ENCODE measurements around the gene MECP2.

MECP2 gene

GRCh38 chrX:154019061-154019621 is 78.4 kb downstream of the MECP2 start:
- H3K9me3 ChIP-seq (ENCODE audit: severe bottlenecking): no peaks in the 10 kb centered on the region
- peak; percentile 6; the same call in 1 of the 3 replicates for ATAC-seq (ENCODE audit: low read depth)
- no peak for DNase-seq (ENCODE audit: low spot score)
- H3K36me3 ChIP-seq (ENCODE audit: low read depth): peaks cover 27% of the 10 kb centered on the region
- peak overlapping the region; percentile 79 for H3K4me3 ChIP-seq (ENCODE audit: severe bottlenecking)
- H3K27me3 ChIP-seq (ENCODE audit: insufficient read depth, poor library complexity, severe bottlenecking): no peaks in the 10 kb centered on the region
- peak overlapping the region; percentile 79 for H3K27ac ChIP-seq (ENCODE audit: poor library complexity, severe bottlenecking)
- TF ChIP-seq CTCF (IDR thresholded peaks at IDR 0.05; ENCODE audit: poor library complexity, severe bottlenecking): no peak
- H3K4me1 ChIP-seq (ENCODE audit: insufficient read depth, poor library complexity, severe bottlenecking): no peaks in the 10 kb centered on the region

- DNase-seq (ENCODE audit: low spot score): no peak
- Histone ChIP-seq H3K9me3 (ENCODE audit: severe bottlenecking) (no peaks in the 10 kb centered on the region), H3K4me3 (ENCODE audit: severe bottlenecking) (peak overlapping the region; percentile 79), H3K27me3 (ENCODE audit: insufficient read depth, poor library complexity, severe bottlenecking) (no peaks in the 10 kb centered on the region), H3K4me1 (ENCODE audit: insufficient read depth, poor library complexity, severe bottlenecking) (no peaks in the 10 kb centered on the region), H3K36me3 (ENCODE audit: low read depth) (peaks cover 32% of the 10 kb centered on the region), H3K27ac (ENCODE audit: poor library complexity, severe bottlenecking) (peak overlapping the region; percentile 79)
- ATAC-seq (ENCODE audit: low read depth): no peak
- TF ChIP-seq CTCF (IDR thresholded peaks at IDR 0.05; ENCODE audit: poor library complexity, severe bottlenecking): no peak
These were observed 78.9 kb downstream of the MECP2 start for GRCh38 chrX:154018518-154019060.

- Histone ChIP-seq H3K27ac (ENCODE audit: poor library complexity, severe bottlenecking) (peak overlapping the region; percentile 79), H3K9me3 (ENCODE audit: severe bottlenecking) (no peaks in the 10 kb centered on the region), H3K4me3 (ENCODE audit: severe bottlenecking) (peak overlapping the region; percentile 79), H3K36me3 (ENCODE audit: low read depth) (peaks cover 38% of the 10 kb centered on the region), H3K27me3 (ENCODE audit: insufficient read depth, poor library complexity, severe bottlenecking) (no peaks in the 10 kb centered on the region), H3K4me1 (ENCODE audit: insufficient read depth, poor library complexity, severe bottlenecking) (no peaks in the 10 kb centered on the region)
- no peak for TF ChIP-seq CTCF (IDR thresholded peaks at IDR 0.05; ENCODE audit: poor library complexity, severe bottlenecking)
- DNase-seq (ENCODE audit: low spot score) (no peak), ATAC-seq (ENCODE audit: low read depth) (no peak)
These were observed 79.6 kb downstream of the MECP2 start for GRCh38 chrX:154017766-154018517.

- Histone ChIP-seq H3K4me3 (ENCODE audit: severe bottlenecking) (no peak overlapping the region), H3K4me1 (ENCODE audit: insufficient read depth, poor library complexity, severe bottlenecking) (no peaks in the 10 kb centered on the region), H3K36me3 (ENCODE audit: low read depth) (peaks cover 52% of the 10 kb centered on the region), H3K9me3 (ENCODE audit: severe bottlenecking) (no peaks in the 10 kb centered on the region), H3K27me3 (ENCODE audit: insufficient read depth, poor library complexity, severe bottlenecking) (no peaks in the 10 kb centered on the region), H3K27ac (ENCODE audit: poor library complexity, severe bottlenecking) (no peak overlapping the region)
- no peak for DNase-seq (ENCODE audit: low spot score)
- ATAC-seq (ENCODE audit: low read depth): no peak
- no peak for TF ChIP-seq CTCF (IDR thresholded peaks at IDR 0.05; ENCODE audit: poor library complexity, severe bottlenecking)
These were observed 81.0 kb downstream of the MECP2 start for GRCh38 chrX:154016366-154017076.

Data from RWPE2 (cell line).